ENCODE results near the gene MNX1. TPM values are rescaled to one million over a fixed set of nuclear protein-coding genes. Genes with fewer than 3 reads are reported as not detected.

Gene MNX1
- total RNA-seq, 2 experiments from 2014 or later: not detected

DNA sequence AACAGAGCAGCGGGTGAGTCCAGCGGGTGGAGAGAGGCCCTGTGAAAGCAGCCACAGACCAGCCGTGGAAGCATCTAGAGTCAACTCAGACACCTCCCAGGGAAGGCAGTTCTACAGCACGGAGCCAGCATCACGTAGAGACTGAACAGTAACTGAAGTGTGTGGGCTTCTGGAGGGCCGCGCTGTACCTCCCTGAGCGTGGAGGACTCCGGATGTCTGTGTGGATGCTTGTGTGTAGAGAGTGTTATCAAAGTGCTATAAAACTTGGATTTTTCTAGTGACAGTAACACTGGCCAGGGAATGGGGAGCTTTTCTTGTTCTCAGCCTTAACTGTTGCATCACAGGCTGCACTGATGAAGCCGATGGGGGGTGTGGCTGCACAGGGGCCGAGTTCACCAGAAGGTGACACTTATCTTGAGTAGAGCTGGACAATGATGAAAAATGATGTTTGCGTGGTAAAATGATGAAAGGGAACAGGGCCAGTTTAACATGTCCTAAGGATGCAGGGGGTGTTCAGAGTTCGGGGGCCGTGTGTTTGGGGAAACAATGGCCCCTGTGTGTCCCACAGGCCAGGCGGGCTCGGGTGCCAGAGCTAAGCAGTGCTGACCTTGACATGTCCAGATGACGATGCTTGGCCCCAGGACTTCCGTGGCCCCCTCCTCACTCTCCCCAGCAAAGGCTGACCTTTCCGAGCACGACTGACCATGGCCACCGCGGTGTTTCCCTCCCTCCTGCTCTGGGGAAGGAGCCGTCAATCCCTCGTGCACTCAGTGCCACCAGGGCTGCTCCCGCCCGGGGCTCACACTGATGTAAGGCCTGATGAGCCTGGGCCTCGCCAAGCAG, 21.9 kb downstream of the MNX1 start:
- H3K27me3 Mint-ChIP-seq: peaks cover 13% of the 10 kb centered on the region
- no peak for DNase-seq
- no peaks in the 10 kb centered on the region for H3K36me3 Mint-ChIP-seq
- H3K4me3 Mint-ChIP-seq: no peak overlapping the region
- no peaks in the 10 kb centered on the region for H3K9me3 Mint-ChIP-seq
- H3K27ac Mint-ChIP-seq: no peak overlapping the region
- H3K4me1 Mint-ChIP-seq: no peaks in the 10 kb centered on the region

DNA sequence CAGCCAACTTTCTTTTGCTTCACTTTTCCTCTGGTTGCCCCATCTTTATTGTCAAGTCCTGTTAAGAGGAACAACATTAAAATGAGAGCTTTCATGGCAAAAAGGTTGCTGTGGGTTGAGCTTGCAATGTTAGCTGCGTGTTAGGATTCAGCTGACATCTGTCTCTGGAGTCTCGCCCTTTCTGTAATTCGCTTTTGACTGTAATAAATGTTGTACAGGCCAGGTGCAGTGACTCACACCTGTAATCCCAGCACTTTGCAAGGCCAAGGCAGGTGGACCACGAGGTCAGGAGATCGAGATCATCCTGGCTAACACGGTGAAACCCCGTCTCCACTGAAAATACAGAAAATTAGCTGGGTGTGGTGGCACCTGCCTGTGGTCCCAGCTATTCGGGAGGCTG, 24.1 kb downstream of the MNX1 start:
- Mint-ChIP-seq H3K9me3 (no peaks in the 10 kb centered on the region), H3K4me1 (no peaks in the 10 kb centered on the region)
- DNase-seq: no peak

DNA sequence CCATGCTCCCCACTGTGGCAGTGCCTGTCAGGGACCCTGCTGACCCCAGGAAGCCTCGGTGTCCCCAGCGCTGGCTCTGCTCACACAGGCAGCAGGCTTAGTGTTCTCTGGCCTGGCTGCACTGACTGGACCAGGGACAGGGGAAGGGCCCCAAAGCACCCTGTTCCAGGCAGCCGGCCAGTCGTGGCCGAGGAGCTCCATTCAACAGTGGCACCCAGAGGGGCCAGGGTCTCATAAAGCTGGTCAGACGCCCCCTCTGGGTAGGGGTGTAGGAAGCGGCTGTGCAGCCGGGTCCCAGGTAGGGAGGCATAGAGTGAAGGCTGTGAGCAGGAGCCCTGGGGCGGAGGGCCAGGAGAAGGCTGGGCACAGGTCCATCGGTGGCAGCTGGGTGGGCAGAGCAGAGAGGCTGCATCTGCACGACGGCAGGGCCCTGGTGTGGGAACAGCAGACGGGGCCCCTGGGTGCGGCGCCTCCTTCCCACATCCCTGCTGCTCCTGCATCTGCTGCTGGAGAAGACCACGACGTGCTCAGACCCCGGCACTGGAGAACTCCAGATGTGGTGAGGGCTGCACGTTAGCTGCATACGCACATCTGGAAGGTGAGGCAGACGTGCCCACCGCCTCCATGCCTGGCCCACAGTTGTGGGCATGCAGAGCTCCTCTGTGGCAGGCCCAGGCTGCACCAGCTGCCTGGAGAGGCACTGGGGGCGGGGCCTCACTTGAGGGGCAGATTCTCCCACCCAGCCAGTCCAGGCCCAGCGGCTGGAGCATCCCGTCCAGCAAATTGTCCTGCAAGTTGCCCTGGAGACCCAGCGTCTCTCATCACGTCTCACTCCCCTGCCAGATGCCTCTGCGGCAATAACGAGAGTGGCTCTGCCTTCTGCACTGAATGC, 25.1 kb downstream of the MNX1 start:
- no peaks in the 10 kb centered on the region for H3K9me3 Mint-ChIP-seq
- H3K27me3 Mint-ChIP-seq: no peaks in the 10 kb centered on the region
- H3K4me3 Mint-ChIP-seq: no peak overlapping the region
- no peak for DNase-seq
- no peak overlapping the region for H3K27ac Mint-ChIP-seq
- H3K4me1 Mint-ChIP-seq: no peaks in the 10 kb centered on the region
- H3K36me3 Mint-ChIP-seq: no peaks in the 10 kb centered on the region

More for the DNA sequence above, 24.1 kb downstream of the MNX1 start:
- Mint-ChIP-seq H3K4me3 (no peak overlapping the region), H3K27ac (no peak overlapping the region), H3K27me3 (no peaks in the 10 kb centered on the region), H3K36me3 (no peaks in the 10 kb centered on the region)

DNA sequence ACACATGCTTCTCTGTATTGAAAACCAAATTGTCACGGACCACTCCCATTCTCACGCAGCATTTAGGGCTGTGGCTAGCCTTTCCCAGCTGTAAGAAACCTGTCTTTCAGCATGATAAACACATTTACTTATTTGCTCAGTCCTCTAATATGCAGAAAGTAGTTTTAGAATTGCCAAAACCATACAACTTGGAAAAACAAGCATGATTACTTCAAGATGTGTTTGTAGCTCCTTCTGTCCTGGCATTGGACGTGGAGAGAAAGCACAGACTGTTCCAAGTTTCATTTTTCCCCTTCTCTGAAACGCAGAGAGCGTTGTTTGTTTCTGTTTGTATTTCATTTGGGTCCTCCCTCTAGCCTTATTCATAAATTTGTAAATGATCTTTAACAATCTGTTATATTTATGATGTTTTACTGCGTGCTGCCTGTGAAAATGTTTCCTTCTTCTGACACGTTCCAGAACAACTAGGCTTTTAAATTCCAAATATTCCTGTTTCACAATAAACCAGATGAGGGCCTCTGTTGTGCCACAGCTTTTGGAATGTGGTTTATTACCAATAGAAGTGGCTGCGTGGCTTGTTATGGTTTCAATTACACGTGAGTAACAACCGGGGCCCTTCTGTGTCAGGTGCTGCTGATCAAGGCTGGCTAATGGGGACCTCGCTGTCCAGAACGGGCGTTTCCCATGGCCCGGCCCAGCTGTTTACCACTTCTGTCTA, 26.1 kb downstream of the MNX1 start:
- no peaks in the 10 kb centered on the region for H3K4me1 Mint-ChIP-seq

DNA sequence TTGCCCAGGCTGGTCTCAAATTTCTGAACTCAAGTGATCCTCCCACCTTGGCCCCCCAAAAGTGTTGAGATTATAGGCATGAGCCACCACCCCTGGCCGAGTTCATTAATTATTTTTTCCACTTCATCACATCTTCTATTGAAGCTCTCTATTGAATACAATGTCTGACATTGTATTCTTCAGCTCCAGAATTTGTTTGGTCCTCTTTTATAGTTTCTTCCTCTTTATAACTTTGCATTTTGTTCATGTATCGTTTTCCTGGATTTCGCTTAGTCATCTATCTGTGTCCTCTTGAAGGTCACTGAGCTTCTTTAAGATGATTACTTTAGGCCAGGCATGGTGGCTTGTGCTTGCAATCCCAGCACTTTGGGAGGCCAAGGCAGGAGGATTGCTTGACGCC, 30.8 kb downstream of the MNX1 start:
- Mint-ChIP-seq H3K27me3 (no peaks in the 10 kb centered on the region), H3K9me3 (peaks cover 7% of the 10 kb centered on the region), H3K36me3 (peaks cover 11% of the 10 kb centered on the region), H3K27ac (no peak overlapping the region), H3K4me3 (no peak overlapping the region), H3K4me1 (no peaks in the 10 kb centered on the region)
- no peak for DNase-seq

More for the DNA sequence above, 26.1 kb downstream of the MNX1 start:
- peaks cover 5% of the 10 kb centered on the region for H3K36me3 Mint-ChIP-seq
- H3K27ac Mint-ChIP-seq: no peak overlapping the region
- DNase-seq: no peak
- H3K9me3 Mint-ChIP-seq: peaks cover 5% of the 10 kb centered on the region
- no peaks in the 10 kb centered on the region for H3K27me3 Mint-ChIP-seq
- H3K4me3 Mint-ChIP-seq: no peak overlapping the region

DNA sequence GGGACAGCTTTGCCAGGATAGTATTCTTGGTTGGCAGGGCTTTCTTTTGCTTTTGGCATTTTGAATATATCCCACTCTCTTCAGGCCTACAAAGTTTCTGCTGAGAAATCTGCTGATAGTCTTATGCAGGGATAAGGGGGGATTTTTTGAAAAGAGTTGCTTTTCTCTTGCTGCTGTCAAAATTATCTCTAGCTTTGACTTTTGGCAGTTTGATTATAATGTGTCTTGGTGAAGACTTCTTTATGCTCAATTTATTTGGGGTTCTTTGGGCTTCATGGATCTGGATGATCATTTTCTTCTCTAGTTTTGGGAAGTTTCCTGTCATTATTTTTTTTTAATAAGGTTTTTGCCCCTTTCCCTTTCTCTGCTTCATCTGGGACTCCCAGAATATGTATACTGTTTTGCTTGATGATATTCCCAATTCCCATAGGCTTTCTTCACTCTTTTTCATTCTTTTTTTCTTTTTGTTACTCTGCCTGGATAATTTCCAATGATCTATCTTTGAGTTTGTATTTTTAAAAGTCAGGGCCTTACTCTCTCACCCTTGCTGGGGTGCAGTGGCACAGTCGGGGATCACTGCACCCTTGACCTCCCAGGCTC, 31.4 kb downstream of the MNX1 start:
- no peaks in the 10 kb centered on the region for H3K27me3 Mint-ChIP-seq
- DNase-seq: no peak
- H3K9me3 Mint-ChIP-seq: peaks cover 7% of the 10 kb centered on the region
- no peaks in the 10 kb centered on the region for H3K4me1 Mint-ChIP-seq
- peaks cover 11% of the 10 kb centered on the region for H3K36me3 Mint-ChIP-seq
- H3K27ac Mint-ChIP-seq: no peak overlapping the region
- H3K4me3 Mint-ChIP-seq: no peak overlapping the region

DNA sequence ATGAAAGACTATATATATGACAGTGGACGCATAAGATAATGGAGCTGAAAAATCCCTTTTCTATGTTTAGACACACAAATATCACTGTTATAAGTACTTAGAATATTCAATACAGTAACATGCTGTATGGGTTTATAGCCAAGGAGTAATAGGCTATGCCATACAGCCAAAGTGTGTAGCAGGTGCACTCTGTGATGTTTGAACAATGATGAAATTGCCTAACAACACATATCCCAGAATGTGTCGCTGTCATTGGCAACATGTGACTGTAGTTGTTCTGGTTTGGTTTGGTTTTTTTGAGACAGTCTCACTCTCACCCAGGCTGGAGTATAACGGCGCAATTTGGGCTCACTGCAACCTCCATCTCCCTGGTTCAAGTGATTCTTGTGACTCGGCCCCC, 34.8 kb downstream of the MNX1 start:
- H3K9me3 Mint-ChIP-seq: peaks cover 7% of the 10 kb centered on the region
- H3K4me1 Mint-ChIP-seq: no peaks in the 10 kb centered on the region
- H3K27ac Mint-ChIP-seq: no peak overlapping the region
- peaks cover 15% of the 10 kb centered on the region for H3K36me3 Mint-ChIP-seq
- no peaks in the 10 kb centered on the region for H3K27me3 Mint-ChIP-seq
- no peak for DNase-seq
- H3K4me3 Mint-ChIP-seq: no peak overlapping the region

DNA sequence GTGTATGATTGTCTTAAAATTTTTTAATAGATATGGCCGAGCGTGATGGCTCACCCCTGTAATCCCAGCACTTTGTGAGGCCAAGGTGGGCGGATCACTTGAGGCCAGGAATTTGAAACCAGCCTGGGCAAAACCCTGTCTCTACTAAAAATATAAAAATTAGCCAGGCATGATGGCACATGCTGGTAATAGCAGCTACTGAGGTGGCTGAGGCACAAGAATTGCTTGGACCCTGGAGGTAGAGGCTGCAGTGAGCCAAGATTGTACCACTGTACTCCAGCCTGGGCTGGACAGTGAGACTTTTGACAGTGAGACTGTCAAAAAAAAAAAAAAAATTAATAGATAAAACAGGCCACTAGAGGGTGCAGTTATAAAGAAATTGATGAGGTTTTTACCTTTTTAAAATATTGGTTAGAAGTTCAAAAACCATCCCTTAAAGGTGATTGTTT, 40.5 kb downstream of the MNX1 start:
- no peaks in the 10 kb centered on the region for H3K9me3 Mint-ChIP-seq
- no peak overlapping the region for H3K27ac Mint-ChIP-seq
- DNase-seq: no peak
- no peak overlapping the region for H3K4me3 Mint-ChIP-seq
- no peaks in the 10 kb centered on the region for H3K4me1 Mint-ChIP-seq
- H3K27me3 Mint-ChIP-seq: no peaks in the 10 kb centered on the region
- H3K36me3 Mint-ChIP-seq: peaks cover 13% of the 10 kb centered on the region

DNA sequence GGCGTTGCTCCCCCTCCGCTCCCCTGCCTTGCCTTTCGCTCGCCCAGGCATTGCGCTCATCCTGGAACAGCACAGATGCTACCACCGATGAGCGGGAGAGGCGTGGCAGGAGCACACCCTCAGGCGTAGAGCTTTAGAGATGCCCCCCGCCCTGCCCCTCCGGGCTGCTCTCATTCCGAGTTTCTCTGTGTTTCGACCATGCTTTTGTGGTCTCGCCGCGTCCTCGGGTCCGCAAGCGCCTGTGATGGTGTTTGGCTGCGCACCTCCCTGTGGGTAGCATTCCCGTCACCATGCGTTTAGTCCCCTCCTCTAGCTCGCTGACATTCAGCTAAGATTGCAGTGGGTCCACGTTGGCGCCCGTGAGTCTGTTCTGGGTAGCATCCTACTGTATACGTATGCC, 42.3 kb downstream of the MNX1 start:
- Mint-ChIP-seq H3K36me3 (peaks cover 15% of the 10 kb centered on the region), H3K4me3 (no peak overlapping the region), H3K27me3 (no peaks in the 10 kb centered on the region), H3K9me3 (no peaks in the 10 kb centered on the region), H3K27ac (no peak overlapping the region), H3K4me1 (no peaks in the 10 kb centered on the region)
- DNase-seq: no peak

DNA sequence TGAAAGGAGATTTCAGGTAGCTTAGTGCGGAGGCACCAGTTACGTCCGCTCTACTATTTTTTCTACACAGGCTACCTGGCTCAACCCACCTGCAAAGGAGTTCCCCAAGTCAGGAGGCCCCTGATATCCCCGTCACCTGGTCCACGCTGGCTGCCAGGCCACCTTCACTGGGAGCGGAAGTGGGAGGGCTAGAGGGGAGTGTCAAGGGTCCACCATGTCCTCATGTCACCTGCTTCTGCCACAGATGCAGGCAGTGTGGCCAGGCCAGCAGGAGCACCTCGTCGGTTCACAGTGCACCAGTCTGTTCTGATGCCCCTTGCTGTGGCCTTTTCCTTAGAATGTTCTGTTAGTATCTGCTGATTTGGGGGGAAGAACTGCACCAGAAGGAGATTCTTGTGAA, 44.1 kb downstream of the MNX1 start:
- Mint-ChIP-seq H3K4me3 (no peak overlapping the region), H3K36me3 (peaks cover 23% of the 10 kb centered on the region), H3K4me1 (no peaks in the 10 kb centered on the region), H3K27ac (no peak overlapping the region), H3K9me3 (no peaks in the 10 kb centered on the region), H3K27me3 (no peaks in the 10 kb centered on the region)
- DNase-seq: no peak

DNA sequence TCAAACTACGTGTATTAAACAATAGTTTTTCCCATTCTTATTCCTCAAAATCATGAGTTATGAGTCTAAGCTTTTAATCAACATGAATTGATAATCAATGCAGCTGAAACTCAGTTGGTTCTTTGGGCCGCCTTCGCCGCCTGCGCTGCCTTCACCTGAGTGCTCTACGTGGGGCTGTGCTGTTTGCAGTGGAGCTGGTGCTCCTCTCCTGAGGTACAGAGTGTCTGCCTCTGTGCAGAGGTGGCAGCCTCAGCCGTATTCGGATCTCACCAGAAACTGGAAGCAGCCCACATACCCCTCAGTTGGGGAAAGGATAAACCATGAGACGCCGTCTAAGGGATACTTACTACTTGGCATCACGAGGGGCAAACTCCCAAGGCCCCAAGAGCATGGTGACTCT, 45.5 kb downstream of the MNX1 start:
- H3K36me3 Mint-ChIP-seq: peaks cover 31% of the 10 kb centered on the region
- H3K27me3 Mint-ChIP-seq: no peaks in the 10 kb centered on the region
- H3K4me1 Mint-ChIP-seq: no peaks in the 10 kb centered on the region
- DNase-seq: no peak
- H3K4me3 Mint-ChIP-seq: no peak overlapping the region
- H3K27ac Mint-ChIP-seq: no peak overlapping the region
- no peaks in the 10 kb centered on the region for H3K9me3 Mint-ChIP-seq

DNA sequence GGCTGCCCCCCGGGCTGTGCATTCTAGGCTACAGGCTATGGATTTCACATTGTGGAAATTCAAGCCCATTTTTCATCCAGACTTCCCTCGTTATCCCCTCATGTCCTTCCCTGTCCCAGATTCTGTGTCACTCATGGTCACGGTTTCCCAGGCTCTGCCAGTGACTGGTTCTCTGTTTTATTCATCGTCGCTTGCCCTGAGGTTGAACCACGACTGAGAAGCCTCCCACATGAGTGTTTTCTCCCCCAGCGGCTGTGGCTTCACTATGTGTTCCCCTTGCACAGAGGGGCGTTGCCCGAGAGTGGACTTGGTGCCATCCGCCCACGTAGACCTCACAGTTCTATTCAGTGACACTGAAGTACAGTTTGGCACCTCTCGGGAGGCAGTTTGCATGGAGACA, 47.0 kb downstream of the MNX1 start:
- peaks cover 29% of the 10 kb centered on the region for H3K36me3 Mint-ChIP-seq

DNA sequence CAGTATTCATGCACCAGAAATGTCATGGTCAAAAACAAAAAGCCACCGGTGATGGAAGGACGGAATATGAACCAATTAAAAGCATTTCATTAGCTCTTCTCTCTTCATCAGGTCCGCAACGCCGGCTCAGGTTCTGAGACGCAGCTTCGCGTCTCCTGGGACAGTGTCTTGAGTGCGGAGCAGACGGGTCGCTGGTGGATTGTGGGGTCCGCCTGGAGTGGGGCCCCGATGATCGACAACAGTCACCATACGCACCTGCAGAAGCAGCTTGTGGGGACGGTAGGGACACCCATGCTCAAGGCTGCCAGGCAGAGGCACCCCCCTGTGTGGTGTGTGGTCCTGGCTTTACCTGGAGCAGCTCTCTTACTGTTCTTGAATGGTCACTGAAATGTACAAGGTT, 47.6 kb downstream of the MNX1 start:
- Mint-ChIP-seq H3K4me1 (no peaks in the 10 kb centered on the region), H3K36me3 (peaks cover 29% of the 10 kb centered on the region)
- no peak for DNase-seq

More for the DNA sequence above, 47.0 kb downstream of the MNX1 start:
- H3K9me3 Mint-ChIP-seq: no peaks in the 10 kb centered on the region
- H3K4me3 Mint-ChIP-seq: no peak overlapping the region
- no peaks in the 10 kb centered on the region for H3K27me3 Mint-ChIP-seq
- H3K4me1 Mint-ChIP-seq: no peaks in the 10 kb centered on the region
- no peak for DNase-seq
- no peak overlapping the region for H3K27ac Mint-ChIP-seq

DNA sequence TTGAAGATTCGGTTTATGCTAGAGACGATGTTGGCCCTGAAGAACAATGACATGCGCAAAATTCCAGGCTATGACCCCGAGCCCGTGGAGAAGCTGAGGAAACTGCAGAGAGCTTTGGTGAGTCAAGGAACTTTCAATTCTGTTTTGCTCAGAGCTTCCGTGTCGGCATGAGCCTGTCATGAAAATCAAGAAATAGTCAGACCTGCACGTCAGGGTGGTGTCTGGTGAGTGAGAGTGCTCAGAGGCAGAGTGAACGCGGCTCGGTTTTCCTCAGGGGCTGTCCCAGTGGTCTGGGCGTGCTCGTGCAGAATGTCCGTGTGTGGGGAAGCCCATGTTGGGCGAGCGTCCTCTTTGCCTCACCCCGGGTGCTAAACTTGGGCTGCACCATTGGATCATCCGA, 48.3 kb downstream of the MNX1 start:
- no peak for DNase-seq
- Mint-ChIP-seq H3K36me3 (peaks cover 27% of the 10 kb centered on the region), H3K4me1 (no peaks in the 10 kb centered on the region), H3K27me3 (no peaks in the 10 kb centered on the region), H3K27ac (no peak overlapping the region), H3K4me3 (no peak overlapping the region), H3K9me3 (no peaks in the 10 kb centered on the region)

More for the DNA sequence above, 47.6 kb downstream of the MNX1 start:
- Mint-ChIP-seq H3K27me3 (no peaks in the 10 kb centered on the region), H3K27ac (no peak overlapping the region), H3K9me3 (no peaks in the 10 kb centered on the region), H3K4me3 (no peak overlapping the region)

Data from activated naive CD8-positive, alpha-beta T cell treated with anti-CD3 and anti-CD28 coated beads for 36 hours (primary cell).